Mucosa of descending colon (tissue), 3 donors: ENCODE results near the gene PLCXD1. TPM values are rescaled to one million over a fixed set of nuclear protein-coding genes. Genes with fewer than 3 reads are reported as not detected.

Experiments
- ATAC-seq: fragments of 200-7000 bp; cut with Tn5 transposase; one replicate; pipeline ENCODE4 v1.9.1; 2020; ENCODE audit warnings: mild to moderate bottlenecking, moderate library complexity
- DNase-seq, 3 donors: peaks; one replicate each; pipeline ENCODE4 v3.0.0-alpha.2; 2020
- H3K36me3 ChIP-seq: fragments of 200-600 bp; one replicate; pipeline ENCODE4 v1.8.0; 2021; ENCODE audit warnings: low read depth, mild to moderate bottlenecking
- H3K4me1 ChIP-seq: fragments of 200-600 bp; one replicate; pipeline ENCODE4 v1.8.0; 2021; ENCODE audit warnings: low read depth, mild to moderate bottlenecking
- H3K4me3 ChIP-seq: fragments of 200-600 bp; one replicate; pipeline ENCODE4 v1.8.0; 2021; ENCODE audit warnings: mild to moderate bottlenecking
- H3K9me3 ChIP-seq: fragments of 200-600 bp; one replicate; pipeline ENCODE4 v1.8.0; 2021; ENCODE audit warnings: mild to moderate bottlenecking
- intact Hi-C, 2 donors: fragments of 100-400 bp; cut with DNase I in 1 of 2; cut with micrococcal nuclease in 1 of 2; formaldehyde crosslinking; loops; one replicate each; pipeline versions ENCODE4 v1.11.0 to v1.11.1; 2022; cut with DNase I, micrococcal nuclease
- total RNA-seq, 3 donors: library from RNA; stranded (reverse); fragmentation: NEBNext Ultra II Directional in 2 of 3; extraction: Animal tissue kit (Norgen Biotek cat#: 25700) in 2 of 3; gene quantifications; one replicate each; pipeline versions ENCODE4 v1.2.1 to v1.2.4, GENCODE V29; 2021 to 2023
- TF ChIP-seq, protein P1 (sequence below): fragments of 200-600 bp; IDR thresholded peaks from one replicate; pipeline ENCODE4 v1.8.0; 2022; ENCODE audit warnings: antibody characterized with exemption, mild to moderate bottlenecking
- donor health status: DM: no; HTN: no; CAD: no; lungs with moderate emphysema.
- donor health status: DM: no; HTN: no; CAD: no.
- donor health status: DM: no; HTN: yes; CAD: no.

Gene PLCXD1
- total RNA-seq, 3 donors from 2014 or later, result 12.6 to 20.7 (median 13.8) TPM

DNA sequence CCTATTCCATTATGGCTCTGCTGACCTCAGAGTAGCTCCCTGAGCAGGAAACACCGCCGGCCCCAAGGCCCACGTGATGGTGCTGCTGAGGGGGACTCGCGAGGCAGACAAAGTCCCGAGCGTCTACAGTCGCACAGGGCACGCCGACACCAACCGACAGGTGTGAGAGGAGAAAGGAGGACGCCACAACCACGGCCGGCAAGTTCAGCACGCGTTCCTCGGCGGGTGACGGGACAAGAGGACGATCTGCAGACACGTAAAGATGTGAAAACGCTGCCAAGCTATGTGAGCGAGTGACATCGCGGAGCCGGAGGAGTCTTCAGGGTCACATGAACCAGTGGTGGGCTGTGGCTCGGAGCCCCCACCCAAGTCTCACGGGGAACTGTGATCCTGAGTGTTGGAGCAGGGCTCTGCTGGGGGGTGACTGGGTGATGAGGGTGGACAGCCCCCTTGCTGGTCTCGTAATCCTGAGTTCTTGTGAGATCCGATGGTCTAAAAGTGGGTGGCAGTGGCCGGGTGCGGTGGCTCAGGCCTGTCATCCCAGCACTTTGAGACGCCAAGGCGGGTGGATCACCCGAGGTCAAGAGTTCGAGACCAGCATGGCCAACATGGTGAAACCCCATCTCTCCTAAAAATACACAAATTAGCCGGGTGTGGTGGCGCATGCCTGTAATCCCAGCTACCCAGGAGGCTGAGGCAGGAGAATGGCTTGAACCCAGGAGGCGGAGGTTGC, 71.6 kb downstream of the PLCXD1 start:
- peak in 1 of 3 donors; percentile 20 for DNase-seq
- intact Hi-C loops, result no loop called here
- TF ChIP-seq, protein P1, sequence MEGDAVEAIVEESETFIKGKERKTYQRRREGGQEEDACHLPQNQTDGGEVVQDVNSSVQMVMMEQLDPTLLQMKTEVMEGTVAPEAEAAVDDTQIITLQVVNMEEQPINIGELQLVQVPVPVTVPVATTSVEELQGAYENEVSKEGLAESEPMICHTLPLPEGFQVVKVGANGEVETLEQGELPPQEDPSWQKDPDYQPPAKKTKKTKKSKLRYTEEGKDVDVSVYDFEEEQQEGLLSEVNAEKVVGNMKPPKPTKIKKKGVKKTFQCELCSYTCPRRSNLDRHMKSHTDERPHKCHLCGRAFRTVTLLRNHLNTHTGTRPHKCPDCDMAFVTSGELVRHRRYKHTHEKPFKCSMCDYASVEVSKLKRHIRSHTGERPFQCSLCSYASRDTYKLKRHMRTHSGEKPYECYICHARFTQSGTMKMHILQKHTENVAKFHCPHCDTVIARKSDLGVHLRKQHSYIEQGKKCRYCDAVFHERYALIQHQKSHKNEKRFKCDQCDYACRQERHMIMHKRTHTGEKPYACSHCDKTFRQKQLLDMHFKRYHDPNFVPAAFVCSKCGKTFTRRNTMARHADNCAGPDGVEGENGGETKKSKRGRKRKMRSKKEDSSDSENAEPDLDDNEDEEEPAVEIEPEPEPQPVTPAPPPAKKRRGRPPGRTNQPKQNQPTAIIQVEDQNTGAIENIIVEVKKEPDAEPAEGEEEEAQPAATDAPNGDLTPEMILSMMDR, result no peak
- H3K9me3 ChIP-seq, result no peaks in the 10 kb centered on the region
- H3K36me3 ChIP-seq, result no peaks in the 10 kb centered on the region
- no peak overlapping the region for H3K4me3 ChIP-seq
- H3K4me1 ChIP-seq, result no peaks in the 10 kb centered on the region
- ATAC-seq, result no peak

Other genes starting within 250 kb of the PLCXD1 start
- 10 to 100 TPM; 49.8 to 55.8 (median 54.1) TPM for gene GTPBP6, start 37.4 kb downstream of the PLCXD1 start, total RNA-seq
- gene PPP2R3B, start 105.5 kb downstream of the PLCXD1 start, total RNA-seq, result 10 to 100 TPM in 2 of 3 donors, 1 to 10 TPM in 1; 9.2 to 11.6 (median 11.2) TPM